SIG-M5 (cell line): ENCODE data around the gene CLDN16.

ENCODE experiments used
- DNase-seq: peaks from one replicate; lab custom pipeline; 2025; lab: John Stamatoyannopoulos, UW

The CLDN16 gene

GRCh38 chr3:190380184-190380583 lies 7.8 kb upstream of the CLDN16 start:
- no peak for DNase-seq

DNA sequence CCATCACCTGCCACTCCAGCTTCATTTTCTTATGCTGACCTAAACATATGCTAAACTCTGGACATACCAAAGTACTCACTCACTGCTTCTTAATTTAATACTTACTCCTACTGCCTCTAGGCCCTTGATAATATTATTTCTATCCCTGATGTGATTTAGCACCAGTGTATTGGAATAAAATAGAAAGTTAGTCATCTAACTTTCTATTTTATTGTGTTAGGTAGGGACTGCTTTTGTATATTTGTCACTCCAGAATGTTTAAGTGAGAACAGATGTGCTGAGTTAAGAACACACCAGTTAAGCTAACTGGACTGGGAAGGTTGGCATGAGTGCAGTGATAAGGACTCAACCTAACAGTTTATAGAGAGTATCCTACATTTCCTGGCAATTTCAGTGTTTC lies 6.5 kb upstream of the CLDN16 start:
- DNase-seq: no peak

- DNase-seq: no peak
Measured at GRCh38 chr3:190382082-190382481, 5.9 kb upstream of the CLDN16 start.

DNA sequence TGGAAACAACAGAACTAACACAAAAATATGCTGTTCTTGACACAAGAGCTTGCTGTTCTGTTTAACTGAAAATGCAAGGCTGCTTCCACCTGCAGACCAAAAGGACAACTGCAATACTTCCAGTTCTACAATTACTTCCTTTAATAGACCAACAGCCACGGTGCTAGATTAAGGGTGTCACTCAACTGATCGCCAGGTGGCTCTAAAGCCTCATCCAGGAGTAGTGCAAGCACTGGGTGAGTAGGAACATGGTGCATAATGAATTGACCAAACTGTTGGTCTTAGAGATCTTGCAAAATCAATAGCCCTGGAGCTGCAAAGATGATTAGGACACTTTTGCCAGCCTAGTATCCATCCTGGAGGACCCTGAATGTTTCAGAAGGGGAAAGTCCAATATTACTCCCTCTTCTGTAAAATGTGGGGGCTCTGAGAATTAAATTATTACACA lies 3.6 kb upstream of the CLDN16 start:
- no peak for DNase-seq

DNA sequence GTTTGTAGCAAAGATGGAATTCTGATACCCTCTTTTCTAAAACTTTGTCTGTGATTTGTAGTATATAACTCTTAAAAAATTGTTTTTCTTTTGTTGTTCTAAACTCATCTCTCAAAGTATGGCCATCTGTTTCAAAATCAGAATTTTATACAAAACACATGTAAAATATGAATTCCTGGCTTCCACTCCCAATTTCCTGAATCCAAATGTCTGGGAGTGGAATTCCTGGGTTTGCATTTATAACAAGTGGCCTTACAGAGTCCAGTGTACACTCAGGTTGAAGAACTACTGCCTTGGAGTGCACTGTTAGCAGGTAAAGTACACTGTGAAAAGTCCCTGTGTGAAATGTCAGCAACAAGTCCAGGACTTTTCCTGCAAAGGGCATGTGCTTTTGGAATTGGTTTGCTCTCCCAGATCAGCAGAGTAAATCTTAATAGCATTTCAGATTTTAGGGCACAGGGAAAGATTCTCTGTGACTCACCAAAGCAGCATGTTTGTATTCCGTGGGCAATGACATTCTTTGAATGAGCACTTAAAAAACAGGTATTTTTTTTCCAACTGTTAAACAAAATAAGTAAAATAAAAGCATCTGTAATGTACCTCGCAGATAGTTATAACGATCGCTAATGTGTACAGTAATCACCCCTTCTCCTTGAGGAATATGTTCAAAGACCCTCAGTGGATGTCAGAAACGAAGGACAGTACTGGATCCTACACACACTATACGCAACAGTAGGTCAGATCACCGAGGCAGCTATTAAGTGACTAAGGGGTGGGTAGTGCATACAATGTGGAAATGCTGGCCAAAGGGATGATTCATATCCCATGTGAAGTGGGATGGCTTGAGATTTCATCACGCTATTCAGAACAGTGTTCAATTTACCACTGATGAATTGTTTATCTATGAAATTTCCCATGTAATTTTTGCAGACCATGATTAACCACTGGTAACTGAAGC lies 2.0 kb upstream of the CLDN16 start:
- DNase-seq: no peak

DNA sequence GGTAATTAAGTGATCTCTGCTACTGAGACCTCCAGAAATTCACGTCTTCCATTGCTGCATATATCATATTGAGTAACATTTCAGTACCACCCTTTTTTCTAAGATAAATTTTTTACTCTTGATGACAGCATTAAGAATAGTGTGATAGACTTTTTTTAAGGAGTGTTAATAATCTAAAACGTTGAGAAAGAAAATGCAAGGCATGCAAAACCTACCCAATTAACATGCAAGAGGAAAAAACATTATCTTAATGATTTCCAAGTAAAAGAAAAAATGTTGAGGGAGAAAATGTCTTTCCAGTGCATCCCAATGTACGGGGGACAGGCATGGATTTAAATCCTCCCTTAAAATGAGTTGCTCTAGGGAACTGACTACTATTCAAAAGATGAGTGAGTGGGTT lies 740 bp downstream of the CLDN16 start:
- DNase-seq: no peak

GRCh38 chr3:190396001-190396400 lies 8.0 kb downstream of the CLDN16 start:
- DNase-seq: no peak

DNA sequence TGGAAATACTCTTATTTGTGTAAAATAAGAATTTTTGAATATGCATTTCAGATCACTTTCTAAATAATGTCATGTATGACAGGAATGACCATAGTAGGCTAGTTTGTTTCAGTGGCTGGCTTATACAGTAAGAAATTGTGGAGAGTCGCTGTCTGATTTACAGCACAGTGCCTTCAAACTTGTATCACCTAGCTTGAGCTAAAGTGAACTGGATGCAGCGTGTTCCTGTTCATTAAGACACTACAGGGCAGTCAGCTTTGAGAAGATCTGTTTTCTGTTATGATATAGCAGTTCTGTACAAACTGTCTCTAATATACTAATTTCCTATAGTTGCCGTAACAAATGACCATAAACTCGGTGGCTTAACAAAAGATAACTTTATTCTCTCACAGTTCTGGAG lies 9.9 kb downstream of the CLDN16 start:
- no peak for DNase-seq

GRCh38 chr3:190399677-190400076 lies 11.7 kb downstream of the CLDN16 start:
- no peak for DNase-seq

DNA sequence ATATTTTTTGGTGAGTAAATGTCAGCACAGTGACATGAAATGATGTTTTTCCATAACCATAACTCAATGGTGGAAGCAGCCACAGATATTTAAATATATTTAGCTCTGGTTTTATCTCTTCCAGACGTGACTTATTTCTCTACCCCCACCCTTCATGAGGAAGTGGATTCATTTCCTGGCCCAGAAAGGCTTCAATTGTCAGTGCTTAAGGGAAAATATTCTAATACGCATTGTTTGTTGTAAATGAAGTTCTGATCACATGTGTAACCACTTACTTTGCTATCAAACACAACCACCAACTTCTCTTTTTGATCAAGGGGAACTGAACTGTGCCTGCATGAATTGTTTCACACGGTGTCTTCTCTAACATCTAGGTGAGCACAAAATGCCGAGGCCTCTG lies 14.0 kb downstream of the CLDN16 start:
- DNase-seq: no peak

- no peak for DNase-seq
Measured at GRCh38 chr3:190404715-190405114, 16.8 kb downstream of the CLDN16 start.

GRCh38 chr3:190414297-190414696 lies 26.3 kb downstream of the CLDN16 start:
- no peak for DNase-seq

GRCh38 chr3:190424108-190424477 lies 36.1 kb downstream of the CLDN16 start:
- no peak for DNase-seq

DNA sequence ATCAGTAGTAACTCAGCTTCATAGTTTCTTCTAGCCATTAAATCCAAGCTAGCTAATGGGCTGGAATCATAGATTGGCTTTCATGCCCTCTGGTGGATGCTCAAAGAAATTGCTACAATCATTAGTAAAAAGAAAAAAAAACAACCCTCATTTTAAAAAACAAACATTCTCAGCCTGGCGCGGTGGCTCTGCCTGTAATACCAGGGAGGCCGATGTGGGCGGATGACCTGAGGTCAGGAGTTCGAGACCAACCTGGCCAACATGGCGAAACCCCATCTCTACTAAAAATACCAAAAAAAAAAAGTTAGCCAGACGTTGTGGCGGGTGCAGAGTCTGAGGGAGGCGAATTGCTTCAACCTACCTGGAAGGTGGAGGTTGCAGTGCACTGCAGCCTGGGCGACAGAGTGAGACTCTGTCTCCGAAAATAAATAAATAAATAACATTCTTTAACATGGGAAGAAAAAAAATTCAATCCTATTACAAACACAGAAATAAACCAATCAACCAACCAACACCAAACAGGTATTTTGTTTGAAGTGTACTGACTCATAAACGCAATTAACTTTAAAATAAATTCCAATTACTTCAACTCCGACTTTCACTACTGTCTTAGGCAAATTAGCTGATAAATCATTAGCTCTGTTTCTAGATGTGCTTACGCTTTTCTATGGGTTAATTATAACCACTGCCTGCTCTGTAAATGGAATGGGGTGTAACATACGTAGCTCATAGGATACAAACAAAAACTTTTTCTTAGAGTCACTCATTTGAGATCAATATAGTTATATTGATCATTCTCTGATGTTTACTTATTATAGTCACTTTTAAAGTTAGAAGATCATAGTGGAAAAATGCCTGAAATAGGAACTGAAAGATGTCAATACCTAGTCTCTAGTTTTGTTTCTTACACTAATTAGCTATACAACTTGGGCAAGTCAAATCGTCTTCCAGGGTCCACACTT lies 36.8 kb downstream of the CLDN16 start:
- no peak for DNase-seq

GRCh38 chr3:190425833-190426232 lies 37.9 kb downstream of the CLDN16 start:
- DNase-seq: no peak

DNA sequence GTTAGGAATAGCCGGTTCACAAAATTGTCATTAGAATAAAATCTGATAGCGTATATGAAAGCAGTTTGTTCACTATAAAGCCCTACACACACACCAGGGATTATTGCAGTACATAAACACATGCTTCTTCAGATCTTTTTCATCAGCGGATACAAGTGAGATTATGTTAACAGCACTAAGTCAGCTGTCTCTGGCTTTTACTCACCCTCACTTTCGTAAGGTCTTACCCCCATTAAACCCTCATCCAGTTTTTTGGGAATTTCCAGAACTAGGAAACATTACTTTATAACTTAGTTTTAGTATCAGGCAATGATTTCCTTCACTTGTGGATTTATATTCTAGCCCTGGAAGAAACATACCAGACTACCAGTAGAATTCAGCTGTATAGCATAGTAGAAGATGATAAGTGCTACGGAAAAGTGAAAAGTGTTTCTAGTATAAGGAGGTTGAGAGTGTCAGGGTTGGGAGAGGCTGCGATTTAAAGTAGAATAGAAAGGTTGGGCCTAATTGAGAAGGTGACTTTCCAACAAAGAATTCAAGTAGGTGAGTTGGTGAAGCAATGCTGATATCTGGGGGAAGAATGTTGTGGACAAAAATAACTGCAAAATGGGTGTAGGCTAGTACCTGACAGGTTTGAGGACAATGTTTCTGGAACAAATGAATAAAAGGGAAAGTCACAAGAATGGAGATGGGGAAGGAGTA lies 39.0 kb downstream of the CLDN16 start:
- DNase-seq: no peak

DNA sequence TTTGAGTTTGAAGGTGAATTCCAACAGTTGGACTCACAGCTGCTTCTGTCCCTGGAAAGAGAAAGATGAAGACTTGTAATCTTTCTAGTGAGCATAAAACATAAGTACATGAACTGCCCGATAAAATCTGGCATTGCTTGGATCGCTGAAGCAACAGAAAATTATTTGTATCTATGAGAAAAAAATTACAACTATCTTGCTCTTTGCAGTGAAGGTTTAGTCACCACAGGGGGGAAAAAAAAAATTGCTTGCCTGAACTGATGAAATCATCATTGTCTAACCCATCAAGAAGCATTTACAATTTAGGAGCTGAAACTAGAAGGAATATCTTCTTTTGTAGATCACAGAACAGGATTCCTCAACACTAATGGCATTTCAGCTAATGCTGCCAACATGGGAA lies 41.7 kb downstream of the CLDN16 start:
- DNase-seq: no peak

DNA sequence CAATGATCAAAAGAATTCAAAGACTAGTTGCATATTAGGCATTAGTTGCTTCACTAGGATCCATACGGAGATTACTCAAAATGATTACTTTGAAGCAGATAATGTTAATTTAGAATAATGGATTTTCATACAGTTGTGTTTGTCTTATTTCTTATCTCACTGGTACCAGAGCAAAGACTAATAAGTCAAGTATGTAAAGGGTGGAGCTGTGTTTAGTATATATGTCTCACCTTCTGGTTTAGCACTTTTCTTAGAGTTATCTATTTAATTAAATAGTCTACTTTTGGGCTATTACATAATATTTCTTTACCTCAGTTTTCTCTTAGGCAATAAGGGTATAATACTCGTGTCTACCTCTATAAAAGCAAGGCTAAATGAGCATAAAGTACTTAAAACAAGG lies 42.9 kb downstream of the CLDN16 start:
- no peak for DNase-seq

DNA sequence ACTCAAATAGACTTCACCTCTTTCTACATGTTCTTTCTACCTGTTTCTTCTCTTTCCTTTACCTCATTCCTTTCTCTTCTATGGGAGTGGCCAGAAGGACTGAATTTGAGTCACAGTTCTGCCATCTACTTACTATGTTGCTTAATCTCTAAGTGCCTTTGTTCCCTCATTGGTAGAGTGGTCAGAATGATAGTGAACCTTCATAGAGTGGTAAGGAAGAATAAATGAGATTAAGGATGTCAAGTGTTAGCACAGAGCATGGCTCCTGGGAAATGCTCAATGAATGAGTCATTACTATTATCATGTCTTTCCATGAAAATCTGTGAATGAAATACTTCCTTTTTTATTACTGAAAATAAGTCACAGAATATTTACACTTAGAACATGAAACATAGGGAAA lies 44.3 kb downstream of the CLDN16 start:
- DNase-seq: no peak

DNA sequence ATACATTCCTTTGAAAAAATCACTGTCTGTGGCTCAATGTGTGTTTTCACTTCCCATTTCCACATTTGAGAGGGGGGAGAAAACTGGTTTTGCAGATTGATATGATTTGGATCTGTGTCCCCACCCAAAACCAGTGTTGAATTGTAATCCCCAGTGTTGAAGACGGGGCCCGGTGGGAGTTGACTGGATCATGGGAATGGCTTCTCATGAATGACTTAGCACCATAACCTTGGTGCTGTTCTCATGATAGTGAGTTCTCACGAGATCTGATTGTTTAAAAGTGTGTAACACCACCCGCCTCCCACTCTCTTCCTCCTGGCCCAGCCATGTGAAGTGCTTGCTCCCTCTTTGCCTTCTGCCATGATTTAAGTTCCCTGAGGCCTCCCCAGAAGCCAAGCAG lies 45.7 kb downstream of the CLDN16 start:
- no peak for DNase-seq

GRCh38 chr3:190435618-190436017 lies 47.7 kb downstream of the CLDN16 start:
- DNase-seq: no peak

DNA sequence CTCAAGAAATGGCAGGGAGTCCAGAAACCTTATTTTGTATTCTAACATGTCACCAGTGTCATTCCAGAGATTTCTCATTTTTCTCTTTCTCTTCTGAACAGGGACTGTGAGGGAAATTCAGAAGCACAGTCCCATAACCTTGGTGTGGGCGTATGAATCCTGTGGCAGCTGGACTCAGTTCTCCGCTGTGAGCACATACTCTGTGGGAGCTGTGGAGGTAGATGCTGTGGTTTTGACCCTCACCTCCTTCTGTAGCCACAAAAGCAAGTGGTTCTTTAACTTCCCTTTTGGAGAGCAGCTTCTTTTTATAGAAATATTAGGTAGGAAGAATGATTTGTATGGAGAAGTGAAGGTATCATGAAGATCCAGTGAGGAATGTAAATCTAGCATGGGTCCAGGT lies 48.4 kb downstream of the CLDN16 start:
- DNase-seq: no peak
